Ureter (tissue), 1 donor: ENCODE data around the gene OPRL1. TPM values are rescaled to one million over a fixed set of nuclear protein-coding genes. Genes with fewer than 3 reads are reported as not detected.

Source experiments
- DNase-seq: peaks from one replicate; pipeline ENCODE4 v3.0.0-alpha.2; 2020; ENCODE audit warnings: low spot score
- total RNA-seq: library from RNA; stranded (reverse); gene quantifications from one replicate; pipeline ENCODE4 v1.2.4, GENCODE V29; 2023
- donor health status: DM: yes; HTN: yes; CAD: no.

OPRL1 gene
- total RNA-seq, 1 donor from 2014 or later = 0.42 TPM

DNA sequence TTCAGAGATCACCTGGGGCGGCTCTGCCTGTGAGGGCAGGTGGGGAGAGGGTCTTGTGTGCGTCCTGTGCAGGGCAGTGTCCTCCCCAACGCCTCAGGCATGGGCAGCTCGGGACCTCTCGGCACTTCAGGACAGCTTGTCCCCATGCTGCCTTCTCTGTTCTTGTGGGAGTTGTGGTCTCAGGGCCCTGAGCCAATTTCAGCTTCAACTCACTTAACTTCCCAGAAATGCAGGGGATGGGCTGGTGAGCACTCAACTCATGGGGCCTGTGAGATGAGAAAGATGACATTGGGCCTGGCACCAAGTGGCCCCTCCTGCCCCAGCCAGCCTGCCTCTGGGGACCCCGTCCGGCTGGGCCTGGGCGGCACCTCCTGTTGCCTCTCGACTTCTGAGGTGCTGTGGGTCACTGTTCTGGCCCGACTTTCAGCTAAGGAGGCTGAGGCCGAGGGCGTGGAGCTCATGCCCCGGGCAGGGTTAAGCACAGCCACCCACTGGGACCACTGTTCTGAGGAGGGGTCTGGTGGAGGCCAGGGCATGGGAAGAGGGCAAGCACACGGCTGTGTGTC, 7.3 kb upstream of the OPRL1 start:
- DNase-seq = no peak

DNA sequence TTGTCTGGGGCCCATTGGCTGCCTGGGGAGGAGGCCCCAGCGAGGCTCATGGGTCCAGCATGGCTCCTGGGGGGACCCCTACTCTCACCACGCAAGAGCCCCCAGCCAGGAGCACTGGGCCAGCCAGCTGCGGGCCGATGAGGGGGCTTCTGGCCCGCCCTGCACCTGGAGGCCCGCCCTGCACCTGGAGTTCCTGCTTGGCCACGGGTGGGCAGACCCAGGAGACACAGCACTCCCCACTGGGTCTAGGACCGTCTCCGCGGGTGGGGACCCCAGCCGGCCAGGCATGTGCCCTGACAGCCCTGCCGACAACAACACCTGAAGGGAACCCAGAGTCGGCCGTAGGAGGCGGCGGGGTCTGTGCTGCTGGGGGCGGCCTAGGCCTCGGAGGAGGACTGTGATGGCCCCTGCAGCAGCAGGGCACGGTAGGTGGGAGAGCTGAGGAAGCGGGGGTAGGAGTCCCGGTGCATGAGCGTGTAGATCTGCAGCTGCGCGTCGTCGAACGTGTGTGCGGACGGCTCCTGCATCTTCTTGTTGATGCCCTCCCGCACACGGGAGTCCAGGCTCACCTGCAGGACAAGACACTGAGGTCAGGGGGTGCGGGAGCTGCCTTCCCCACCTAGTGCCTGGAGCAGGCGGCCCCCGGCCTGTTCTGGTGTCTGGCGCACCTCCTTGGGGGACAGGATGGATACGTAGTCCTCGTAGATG, 6.3 kb upstream of the OPRL1 start:
- no peak for DNase-seq

DNA sequence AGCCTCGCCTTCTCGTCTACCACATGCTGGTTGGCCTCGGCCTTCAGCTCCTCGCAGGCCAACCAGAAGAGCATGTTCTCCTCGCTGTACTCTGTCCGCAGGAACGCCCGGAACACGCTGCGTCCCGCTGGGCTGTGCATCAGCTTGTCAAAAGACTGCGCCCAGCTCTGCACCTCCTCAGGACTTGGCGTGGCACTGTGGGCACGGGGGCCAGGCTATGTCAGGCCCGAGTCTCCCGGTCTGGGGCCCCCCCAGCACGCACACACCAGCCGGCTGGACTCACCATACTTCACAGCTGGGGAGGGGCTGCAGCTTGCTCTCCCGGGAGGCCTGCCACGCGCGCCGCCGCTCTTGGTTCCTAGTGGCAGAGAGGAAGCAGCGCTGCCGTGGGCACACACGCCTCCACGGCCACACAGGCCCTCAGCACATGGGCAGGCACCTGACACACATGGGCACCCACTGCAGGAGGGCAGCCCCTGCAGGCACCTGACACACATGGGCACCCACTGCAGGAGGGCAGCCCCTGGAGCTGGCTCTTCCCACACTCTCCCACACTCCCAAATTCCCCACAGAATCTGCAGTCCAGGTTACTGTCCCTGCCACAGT, 5.6 kb upstream of the OPRL1 start:
- DNase-seq = no peak

DNA sequence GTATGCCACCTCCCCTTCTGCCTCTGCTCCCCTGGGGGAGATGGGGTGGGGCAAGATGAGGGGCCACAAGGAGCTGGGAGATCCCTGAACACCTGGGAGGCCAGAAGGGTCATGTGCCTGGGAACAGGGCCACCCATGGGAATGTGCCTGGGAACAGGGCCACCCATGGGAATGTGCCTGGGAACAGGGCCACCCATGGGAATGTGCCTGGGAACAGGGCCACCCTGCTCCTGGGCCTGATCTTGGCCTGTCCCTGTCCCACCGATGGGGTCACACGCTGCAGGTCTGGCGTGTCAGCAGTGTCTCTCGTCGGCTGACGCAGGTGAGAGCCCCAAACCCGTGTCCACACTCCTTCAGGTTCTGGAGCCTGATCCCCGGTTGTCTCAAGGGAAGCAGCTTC, 4.9 kb upstream of the OPRL1 start:
- DNase-seq = no peak

DNA sequence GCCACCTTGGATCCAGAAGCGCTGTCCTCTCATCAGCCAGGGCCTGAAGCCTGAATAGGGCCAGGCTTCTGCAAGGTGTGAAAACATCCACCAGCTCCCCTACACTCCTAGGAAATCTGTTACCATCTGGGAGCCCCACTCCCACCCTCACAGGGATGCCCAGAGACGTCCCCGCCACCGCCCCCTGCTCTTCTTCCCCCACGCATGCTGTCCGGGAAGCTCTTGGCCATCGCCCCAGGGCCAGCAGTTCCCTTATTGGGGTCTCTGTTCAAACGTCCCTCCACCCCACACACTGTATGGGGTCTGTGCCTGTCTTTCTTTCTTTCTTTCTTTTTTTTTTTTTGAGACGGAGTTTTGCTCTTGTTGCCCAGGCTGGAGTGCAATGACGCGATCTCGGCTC, 4.3 kb upstream of the OPRL1 start:
- no peak for DNase-seq

DNA sequence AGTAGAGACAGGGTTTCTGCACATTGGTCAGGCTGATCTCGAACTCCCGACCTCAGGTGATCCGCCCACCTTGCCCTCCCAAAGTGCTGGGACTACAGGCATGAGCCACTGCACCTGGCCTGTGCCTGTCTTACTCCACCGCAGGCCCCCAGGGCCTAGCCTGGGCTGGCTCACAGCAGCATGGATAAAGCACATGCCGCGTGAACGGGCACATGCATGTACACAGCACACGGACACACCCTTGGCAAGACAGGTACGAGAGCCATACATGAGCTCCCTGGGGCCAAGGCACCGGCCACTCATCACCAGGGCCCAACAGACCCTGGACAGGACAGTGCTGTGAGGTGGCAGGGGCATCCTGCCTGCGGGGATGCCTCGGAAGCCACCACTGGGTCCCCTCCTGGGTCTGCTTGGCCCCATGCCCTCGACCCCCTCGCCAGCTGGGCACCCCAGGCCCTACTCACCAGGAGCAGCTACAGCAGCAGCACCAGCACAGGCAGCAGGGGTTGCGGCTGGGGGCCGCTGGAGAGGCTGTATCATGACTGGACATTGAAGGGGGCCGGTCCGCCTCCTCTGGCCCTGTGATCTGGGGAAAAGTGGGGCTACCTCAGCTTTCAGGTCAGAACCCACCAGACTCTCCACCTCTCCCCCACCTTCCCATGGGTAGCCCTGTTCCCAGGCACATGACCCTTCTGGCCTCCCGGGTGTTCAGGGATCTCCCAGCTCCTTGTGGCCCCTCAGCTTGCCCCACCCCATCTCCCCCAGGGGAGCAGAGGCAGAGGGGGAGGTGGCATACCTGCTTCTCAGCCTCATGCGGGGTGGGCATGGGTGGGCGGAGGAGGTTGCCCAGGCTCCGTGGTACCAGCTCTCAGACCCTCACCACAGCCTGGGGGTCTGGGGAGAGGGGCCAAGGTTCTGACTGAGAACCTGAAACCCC, 3.6 kb upstream of the OPRL1 start:
- no peak for DNase-seq

DNA sequence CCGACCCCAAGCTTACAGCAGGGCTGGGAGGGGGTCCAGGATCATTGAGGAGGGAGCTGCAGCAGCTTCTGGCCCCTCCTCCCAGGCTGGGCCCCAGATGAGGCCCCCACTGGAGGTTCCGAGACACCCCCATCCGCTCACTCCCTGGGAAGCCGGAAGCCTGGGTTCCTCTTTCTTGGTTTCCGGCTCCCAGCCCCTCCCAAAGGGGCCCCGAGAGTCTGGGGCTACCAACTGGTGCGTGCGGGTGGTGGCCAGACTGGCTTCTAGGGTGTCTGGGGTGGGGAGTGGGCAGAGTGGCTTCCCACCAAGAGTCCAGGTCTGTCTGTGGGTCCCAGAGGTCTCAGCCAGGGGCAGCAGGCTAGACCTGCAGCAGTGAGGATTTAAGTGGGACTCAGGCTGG, 2.8 kb upstream of the OPRL1 start:
- no peak for DNase-seq

DNA sequence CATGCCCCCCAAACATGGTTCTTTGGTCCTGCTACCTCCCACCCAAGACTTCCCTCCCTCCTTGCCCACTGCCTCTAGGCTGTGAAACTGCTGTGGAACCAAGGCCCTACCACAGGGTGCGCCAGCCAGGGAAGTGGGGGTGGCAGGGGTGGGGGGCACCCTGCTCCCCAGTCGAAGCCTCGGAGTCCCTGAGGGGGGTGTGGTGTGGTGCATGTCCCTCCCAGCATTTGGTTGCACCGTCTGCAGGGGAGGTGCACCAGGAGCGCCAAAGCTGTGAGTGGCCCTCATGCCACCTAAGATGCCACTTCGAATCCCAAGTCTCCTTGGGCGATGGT, 2.4 kb upstream of the OPRL1 start:
- DNase-seq = no peak

DNA sequence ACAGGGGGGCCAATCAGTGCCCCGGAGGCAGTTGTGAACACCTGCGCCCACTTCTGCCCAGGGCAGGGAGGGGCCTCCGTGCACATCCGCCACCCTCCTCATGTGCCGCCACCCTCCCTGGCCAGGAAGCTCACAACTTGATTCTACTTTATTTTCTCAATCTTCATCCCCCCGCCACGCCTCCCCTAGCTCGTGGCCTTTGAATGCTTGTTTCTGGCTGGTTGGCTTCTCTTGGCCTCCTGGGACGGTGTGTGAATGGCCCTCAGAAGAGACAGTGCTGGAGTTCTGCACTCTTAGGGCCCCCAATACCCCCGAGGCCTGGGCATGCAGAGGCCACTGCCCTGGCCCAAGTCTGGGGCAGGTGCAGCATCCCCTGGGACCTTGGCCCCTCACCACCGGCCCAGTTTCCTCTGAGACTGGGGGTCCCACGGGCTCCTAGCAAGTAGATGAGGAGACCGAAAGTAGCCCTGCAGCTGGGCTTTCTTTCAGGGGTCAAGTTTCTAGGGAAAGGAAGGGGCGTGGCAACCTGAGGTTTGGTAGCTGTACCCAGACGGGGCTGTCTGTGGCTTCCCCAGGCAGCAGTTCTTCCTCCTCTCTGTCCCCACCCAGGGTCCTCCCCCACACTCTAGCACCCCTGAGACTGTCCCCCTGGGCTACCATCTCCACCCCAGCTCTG, 1.9 kb upstream of the OPRL1 start:
- no peak for DNase-seq

DNA sequence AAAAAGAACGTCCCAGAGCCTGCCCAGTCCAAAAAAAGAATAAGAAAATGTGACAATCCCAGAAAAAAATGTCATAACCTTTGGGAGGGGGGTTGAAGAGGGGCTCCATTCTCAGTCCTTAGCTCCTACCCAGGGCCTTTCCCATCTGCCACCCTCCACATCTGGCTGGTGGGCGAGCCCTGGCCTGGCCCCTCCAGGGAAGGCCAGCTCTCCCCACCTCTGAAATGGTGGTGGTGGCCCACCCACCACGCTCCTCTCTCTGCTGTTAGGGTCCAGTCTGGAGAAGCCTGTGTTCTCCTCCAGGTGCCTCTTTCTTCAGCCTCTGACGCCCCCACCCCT, 979 bp upstream of the OPRL1 start:
- DNase-seq = no peak

DNA sequence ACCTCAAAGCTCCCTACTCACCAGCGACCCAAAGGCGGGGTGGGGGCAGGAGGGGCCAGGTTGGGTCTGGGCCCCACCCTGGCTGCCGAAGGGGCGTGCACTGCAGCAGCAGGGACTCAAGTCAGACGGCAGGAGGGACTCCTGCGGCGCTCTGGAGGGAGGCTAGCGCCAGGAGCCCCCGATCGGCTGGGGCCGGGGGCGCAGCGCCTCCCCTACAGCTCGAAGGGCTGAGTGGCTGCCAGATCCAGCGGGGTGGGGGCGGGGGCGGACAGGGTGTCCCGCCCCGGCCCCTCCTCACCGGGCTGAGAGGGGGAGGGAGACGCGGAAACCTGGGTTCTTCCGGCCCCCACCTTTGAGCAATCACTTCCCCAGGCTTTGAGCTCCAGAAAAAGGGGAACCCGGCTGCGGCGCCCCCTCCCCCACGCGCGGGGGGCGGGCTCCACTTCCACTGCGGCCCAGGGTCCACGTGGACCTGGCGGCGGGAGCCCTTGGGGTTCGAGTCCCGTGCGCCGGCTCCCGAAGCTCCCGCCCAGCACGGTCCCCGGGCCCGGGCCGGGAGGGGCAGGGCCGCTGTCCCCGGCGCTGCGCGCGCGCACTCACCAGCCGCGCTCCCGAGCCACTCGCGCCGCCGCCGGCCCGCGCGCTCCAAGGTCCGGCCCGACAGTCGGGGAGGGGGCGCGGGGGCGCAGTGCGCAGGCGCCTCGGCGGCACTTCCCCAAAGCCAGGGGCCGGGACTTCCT, 439 bp upstream of the OPRL1 start, which contains the start of gene RGS19:
TSS of gene RGS19 (minus strand) at position 246 of the 740 bp plus-strand sequence. CDS start 2,632 bp downstream, outside the sequence.
- DNase-seq = no peak

DNA sequence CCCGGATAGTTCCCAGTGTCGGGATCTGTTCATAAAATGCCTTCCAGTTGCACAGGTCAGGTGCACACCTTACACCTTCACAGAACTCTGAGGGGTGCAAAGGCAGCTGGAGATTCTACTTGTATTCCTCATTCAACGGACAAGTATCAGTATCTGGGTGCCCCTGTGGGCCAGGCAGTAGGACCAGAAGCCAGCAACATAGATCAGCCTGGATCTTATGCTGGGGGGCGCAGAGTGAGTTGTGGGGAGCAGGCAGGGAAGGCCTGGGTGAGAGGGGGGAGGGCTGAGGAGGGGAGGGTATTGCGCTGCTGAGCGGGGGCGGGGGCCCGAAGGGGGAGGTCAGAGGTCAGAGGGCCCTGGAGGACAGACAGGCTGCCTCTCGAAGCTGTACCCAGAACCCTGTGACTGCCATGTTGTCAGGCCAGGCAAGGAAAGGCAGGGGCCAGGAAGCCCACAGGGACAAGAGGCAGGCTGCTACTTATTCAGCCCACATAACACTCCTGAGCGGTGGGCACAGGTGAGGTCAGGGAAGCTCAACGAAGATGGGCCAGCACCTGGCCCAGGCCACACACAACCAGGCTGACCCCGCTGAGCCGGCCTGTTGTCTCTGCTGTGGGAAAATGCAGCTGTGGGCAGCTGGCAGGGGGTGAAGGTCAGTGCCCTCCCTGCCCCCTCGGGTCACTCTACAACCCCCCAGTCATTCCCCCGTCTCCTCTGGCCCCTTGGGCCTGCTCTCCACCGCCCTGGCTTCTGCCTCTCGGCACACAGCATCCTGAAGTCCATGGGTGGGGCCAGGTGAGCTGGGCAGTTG, 1.1 kb downstream of the OPRL1 start:
- DNase-seq = no peak

DNA sequence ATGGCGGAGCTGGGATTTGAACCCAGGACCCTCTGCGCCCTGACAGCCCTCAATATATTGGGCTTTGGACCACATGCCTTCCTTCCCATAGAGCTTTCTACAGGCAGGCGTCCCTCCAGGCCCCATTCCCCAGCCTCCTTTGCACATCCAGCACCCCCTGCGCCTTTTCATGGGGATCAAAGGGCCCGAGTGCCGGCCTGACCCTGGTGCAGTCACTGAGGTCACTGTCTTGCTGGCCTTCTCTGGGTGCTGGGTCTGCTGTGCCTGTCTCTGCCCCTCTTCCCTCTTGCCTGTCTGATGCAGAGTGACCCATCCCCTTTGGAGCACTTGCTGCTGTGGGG, 1.7 kb downstream of the OPRL1 start:
- DNase-seq = no peak

DNA sequence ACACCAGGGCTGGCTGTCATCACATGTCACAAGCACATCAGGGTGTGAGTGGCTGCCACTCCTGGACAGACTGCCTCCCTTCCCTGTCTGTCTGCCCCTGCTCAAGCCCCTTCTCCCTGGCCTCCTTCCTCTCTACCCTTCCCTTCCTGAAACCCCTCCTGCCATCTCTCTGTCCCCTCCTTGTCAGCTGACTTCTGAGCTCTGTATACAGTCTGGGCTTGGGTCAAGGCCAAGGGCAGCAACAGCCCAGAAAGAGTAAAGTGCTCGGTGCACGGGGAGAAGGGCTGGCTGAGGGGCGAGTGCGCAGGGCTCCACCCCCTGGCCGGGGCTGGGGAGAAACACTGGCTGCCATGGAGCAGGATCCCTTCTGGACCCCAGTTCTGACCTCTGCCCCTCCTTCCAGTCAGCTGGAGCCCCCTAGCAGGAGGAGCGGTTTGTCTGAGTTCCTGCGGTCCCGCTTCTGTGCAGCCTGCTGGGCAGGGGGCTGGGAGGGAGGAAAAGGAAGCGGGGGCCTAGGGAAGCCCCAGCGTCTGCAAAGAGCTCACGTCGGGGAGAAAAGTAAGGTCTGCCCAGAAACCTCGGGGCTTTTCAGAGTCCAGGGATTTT, 2.3 kb downstream of the OPRL1 start:
- DNase-seq = no peak

DNA sequence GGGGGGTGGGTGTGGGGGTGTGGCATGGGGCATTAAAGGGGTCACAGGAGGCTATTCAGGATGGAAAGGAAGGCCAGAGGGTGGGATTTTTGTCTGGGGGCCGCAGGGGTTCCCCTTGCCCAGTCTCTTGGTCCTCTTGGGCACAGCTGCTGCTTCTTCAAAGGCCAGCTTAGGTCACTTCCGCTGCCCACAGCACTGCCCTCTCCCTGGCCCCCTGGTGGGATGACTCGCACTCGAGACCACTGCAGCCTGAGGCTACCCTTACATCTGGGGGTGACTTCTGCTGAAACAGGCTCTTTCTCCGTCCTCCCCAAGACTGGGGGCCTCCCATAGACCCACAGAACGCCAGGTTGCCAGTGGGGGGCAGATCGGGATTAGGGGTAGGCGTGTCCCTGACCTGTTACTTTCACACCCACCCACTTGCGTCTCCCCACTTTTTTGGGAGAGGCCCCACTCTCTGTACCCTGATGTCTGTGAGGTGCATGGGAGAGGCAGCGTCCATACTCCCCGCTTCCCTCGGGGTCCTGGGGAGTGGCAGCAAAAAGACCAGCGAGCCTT, 3.0 kb downstream of the OPRL1 start:
- DNase-seq = no peak

DNA sequence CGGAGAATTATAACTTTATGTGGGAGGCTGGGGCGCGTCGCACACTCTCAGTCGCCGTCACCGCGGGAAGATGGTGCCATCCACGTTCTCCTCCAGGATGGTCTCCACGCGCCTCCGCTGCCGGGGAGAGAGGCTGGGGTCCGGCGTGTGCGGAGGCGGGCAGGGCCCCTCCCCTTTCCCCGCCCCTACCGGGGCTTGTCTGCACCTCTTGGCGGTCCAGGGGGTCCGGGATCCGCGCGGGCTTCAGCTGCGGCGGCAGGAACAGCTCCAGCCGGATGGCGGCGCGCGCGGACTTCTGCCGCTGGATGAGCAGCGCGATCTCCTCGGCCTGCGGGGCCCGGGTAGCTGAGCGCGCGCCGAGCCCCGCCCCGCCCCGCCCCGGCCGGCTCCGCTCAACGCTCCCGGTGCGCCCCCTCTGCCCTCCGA, 3.5 kb downstream of the OPRL1 start:
- no peak for DNase-seq

DNA sequence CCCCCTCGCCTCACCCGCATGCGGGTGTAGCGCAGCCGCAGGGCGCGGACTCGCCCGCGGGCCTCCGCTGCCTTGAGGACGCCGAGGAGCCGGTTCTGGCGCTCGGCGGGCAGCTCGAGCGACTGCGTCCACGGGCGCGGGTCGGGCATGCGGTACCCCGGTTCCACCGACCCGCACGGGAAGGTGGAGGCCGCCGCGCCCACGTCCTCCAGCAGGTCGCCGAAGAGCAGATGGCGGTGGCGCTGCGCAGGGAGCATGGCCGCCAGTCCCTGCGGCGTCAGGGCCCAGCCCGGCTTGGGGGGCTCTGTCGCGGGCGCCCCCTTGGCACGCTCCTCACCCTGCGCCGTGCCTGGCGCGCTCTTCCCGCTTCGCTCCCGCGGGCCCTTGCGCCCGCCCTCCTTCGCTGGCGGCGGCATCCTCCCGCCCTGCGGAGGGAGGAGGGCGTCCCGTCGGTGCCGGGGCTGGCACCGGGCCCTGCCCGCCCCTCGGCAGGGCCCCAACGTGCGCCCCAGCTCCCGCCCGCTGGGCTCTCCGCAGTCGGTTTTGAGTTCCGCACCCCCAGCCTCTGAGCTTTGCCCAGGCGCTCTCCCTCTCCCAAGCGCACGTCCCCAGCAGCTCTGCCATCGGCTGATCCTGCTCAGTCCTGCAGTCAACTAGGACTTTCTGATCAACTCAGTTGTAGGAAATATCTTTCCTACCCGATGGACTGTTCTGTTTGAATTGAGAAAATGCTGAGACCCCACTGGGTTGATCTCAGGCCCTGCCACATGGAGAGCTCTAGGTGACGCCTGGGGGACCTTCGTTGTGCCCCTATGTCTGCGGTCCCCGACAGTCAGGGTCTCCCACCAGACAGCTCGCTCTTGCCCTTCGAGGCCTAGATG, 4.2 kb downstream of the OPRL1 start, which contains the start of gene LKAAEAR1:
TSS of gene LKAAEAR1 (minus strand) at position 595 of the 881 bp plus-strand sequence. CDS start at position 416, 179 bp downstream.
- DNase-seq = no peak

DNA sequence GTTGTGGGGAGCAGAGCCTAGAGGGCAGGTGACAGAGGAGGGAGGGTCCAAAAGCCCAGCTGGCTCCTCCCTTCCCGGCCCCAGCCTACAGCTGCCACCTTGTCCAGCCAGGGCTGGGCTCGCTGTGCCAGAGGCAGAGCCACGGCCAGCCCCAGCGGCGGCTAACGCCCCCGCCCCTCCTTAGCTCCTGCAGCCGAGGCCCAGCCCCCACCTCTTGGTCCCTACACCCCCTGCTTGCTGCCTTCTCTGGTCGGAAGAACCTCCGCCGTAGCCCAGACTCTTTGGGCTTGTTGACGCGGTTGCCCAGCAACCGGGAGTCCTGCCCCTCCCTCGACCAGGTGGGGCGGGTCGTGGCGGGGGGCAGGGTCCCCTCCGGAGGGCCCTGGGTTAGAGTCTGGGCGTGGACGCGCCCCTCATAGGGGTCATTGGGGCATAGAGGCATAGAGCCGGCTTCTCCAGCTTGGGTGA, 4.8 kb downstream of the OPRL1 start:
- no peak for DNase-seq
